ENCODE results near the gene PAMR1. TPM values are rescaled to one million over a fixed set of nuclear protein-coding genes. Genes with fewer than 3 reads are reported as not detected.

PAMR1 gene
- total RNA-seq, 6 experiments from 2014 or later = 2.0 to 4.2 (median 2.8) TPM

DNA sequence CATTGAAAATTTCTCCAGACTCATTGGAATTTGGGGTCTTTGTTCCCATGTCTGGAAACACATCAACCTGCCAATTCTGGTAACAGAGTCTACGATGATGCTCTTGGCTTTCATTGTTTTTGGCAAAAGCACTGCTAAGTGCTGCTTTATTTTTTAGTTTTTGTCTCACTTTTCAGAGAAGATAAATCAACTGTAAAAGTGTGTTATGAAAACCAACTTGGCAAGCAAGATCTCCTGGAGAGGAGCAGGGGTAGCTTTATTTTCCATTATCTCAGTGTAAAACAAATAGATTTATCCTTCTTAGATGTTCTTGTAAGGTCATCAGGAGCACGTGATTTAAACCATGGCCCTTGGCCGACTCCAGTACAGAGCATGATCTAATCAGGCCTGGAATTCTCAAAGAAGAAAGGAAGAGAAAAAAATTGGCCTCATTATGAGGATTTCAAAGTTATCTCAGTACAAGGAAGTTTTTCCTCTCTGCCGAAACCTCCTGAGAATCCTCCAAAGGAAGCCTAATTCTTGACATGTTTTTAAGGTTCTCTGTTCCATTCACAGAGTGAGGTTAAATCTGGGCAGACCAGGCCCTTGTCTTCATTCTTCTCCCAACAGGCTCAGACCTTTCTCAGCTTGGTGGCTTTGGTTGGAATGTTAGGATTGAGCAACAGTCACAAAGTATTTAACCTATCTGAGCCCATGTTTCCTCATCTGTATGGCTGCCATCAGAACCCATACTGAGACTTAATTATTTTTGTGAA lies 16.4 kb upstream of the PAMR1 start:
- Histone ChIP-seq H3K27me3 (no peaks in the 10 kb centered on the region), H3K27ac (no peak overlapping the region), H3K4me3 (no peak overlapping the region), H3K9me3 (no peaks in the 10 kb centered on the region), H3K4me1 (no peaks in the 10 kb centered on the region), H3K36me3 (no peaks in the 10 kb centered on the region)
- no peak for ATAC-seq
- TF ChIP-seq, protein P1, sequence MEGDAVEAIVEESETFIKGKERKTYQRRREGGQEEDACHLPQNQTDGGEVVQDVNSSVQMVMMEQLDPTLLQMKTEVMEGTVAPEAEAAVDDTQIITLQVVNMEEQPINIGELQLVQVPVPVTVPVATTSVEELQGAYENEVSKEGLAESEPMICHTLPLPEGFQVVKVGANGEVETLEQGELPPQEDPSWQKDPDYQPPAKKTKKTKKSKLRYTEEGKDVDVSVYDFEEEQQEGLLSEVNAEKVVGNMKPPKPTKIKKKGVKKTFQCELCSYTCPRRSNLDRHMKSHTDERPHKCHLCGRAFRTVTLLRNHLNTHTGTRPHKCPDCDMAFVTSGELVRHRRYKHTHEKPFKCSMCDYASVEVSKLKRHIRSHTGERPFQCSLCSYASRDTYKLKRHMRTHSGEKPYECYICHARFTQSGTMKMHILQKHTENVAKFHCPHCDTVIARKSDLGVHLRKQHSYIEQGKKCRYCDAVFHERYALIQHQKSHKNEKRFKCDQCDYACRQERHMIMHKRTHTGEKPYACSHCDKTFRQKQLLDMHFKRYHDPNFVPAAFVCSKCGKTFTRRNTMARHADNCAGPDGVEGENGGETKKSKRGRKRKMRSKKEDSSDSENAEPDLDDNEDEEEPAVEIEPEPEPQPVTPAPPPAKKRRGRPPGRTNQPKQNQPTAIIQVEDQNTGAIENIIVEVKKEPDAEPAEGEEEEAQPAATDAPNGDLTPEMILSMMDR (IDR thresholded peaks at IDR 0.05) = no peak
- no peak for TF ChIP-seq POLR2A (IDR thresholded peaks at IDR 0.05)
- WGBS (ENCODE audit: insufficient coverage, low coverage, low lambda C conversion rate, missing lambda C conversion rate) = 40% methylated on average over 4 of the region's 4 CpGs
- intact Hi-C loops (cut with DNase I) = no loop called here
- DNase-seq = no peak

DNA sequence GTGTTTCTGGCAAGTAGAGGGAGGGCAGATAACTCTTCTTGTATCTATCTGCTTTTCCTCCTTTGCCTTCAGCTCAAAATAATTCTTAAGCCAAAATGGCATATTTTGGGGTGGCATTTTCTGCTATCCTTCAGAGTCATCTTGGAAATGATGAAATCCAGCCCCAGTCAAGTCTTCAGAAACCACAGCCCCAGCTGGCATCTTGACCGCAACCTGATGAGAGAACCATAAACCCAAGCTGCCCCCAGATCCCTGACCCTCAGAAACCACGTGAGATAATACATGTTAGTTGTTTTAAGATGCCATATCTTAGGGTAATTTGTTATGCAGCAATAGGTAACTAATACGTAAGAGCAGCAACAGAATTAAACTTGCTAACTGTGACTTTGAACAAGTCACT lies 15.1 kb upstream of the PAMR1 start:
- H3K4me1 ChIP-seq = no peaks in the 10 kb centered on the region
- intact Hi-C loops (cut with DNase I) = no loop called here
- no peaks in the 10 kb centered on the region for H3K36me3 ChIP-seq
- WGBS (ENCODE audit: insufficient coverage, low coverage, low lambda C conversion rate, missing lambda C conversion rate) = 38% methylated on average over 3 of the region's 3 CpGs
- no peak overlapping the region for H3K27ac ChIP-seq
- no peaks in the 10 kb centered on the region for H3K9me3 ChIP-seq
- no peak overlapping the region for H3K4me3 ChIP-seq
- ATAC-seq (no peak), DNase-seq (no peak)
- no peaks in the 10 kb centered on the region for H3K27me3 ChIP-seq
- no peak for TF ChIP-seq POLR2A (IDR thresholded peaks at IDR 0.05)
- TF ChIP-seq, protein P1 (IDR thresholded peaks at IDR 0.05) = no peak

DNA sequence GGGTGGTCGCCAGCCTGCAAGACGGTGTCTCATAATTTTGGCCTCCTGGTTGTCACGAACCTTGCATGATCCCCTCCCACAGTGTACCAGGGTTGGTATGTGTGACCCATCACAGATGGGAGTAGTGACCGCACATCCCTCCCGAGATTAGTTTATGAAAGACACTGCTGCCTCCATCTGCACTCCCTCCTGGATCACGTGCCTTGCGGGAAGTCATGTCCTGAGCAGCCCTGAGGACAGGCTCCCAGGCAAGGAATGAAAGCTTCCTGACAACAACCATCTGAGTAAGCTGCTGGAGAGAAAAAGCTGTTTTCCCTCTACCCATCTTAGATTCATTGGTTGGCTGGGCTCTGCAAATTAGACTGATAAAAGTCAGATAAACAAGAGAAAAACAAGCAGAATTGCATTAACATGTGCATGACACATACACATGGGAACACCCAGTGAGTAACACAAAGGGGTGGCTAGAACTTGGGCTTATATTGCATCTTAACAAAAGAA lies 14.4 kb upstream of the PAMR1 start:
- Histone ChIP-seq H3K36me3 (no peaks in the 10 kb centered on the region), H3K9me3 (no peaks in the 10 kb centered on the region), H3K4me1 (no peaks in the 10 kb centered on the region), H3K27ac (no peak overlapping the region), H3K4me3 (no peak overlapping the region), H3K27me3 (no peaks in the 10 kb centered on the region)
- ATAC-seq (peak in 1 of 4 donors; percentile 50), DNase-seq (no peak)
- 53% methylated on average over 7 of the region's 7 CpGs for WGBS (ENCODE audit: insufficient coverage, low coverage, low lambda C conversion rate, missing lambda C conversion rate)
- intact Hi-C loops (cut with DNase I) = no loop called here
- no peak for TF ChIP-seq POLR2A (IDR thresholded peaks at IDR 0.05)
- TF ChIP-seq, protein P1 (IDR thresholded peaks at IDR 0.05) = no peak

DNA sequence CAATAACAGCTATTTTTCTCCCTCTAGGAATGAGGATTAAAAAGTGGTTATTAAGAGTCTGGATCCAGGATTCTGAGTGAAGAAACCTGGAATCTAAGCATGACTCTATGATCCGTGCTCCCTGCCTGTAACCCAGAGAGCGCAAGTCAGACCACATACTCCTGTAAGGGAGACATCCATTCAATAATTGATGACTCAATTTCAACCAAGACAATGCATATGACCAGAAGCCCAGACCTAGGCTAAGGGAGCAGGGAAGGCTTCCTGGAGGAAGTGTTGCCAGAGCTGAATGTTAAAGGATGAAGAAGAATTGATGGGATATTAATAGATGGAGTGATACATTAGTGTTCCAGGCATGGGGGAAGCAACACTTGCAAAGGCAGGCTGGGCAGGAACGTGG lies 13.8 kb upstream of the PAMR1 start:
- intact Hi-C loops (cut with DNase I) = no loop called here
- 56% methylated on average over 3 of the region's 3 CpGs for WGBS (ENCODE audit: insufficient coverage, low coverage, low lambda C conversion rate, missing lambda C conversion rate)
- Histone ChIP-seq H3K9me3 (no peaks in the 10 kb centered on the region), H3K36me3 (no peaks in the 10 kb centered on the region), H3K27me3 (no peaks in the 10 kb centered on the region), H3K4me1 (no peaks in the 10 kb centered on the region), H3K4me3 (no peak overlapping the region), H3K27ac (no peak overlapping the region)
- no peak for TF ChIP-seq POLR2A (IDR thresholded peaks at IDR 0.05)
- TF ChIP-seq, protein P1 (IDR thresholded peaks at IDR 0.05) = no peak
- ATAC-seq (no peak), DNase-seq (no peak)

All from right lobe of liver (tissue), 6 donors.